ENCODE data around the gene RGSL1.

DNA sequence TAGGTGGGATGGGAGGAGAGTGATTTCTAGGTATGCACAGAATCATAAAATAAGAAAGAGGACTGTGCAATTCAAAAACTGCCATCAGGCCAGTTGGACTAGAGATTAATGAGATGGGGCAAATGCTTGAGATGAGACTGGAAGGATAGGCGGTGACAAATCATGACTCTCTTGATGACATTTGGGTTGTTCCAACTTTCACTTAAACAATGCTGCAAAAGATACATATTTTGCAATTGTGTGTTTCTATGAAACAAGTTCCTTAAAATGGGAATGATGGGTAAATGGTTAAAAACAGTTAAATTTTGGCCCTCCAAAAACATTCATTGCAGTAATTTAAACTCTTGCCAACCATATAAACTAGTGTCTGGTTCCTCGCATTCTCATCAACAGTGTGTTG, 84.0 kb downstream of the RGSL1 start:
- TF ChIP-seq, protein P1, sequence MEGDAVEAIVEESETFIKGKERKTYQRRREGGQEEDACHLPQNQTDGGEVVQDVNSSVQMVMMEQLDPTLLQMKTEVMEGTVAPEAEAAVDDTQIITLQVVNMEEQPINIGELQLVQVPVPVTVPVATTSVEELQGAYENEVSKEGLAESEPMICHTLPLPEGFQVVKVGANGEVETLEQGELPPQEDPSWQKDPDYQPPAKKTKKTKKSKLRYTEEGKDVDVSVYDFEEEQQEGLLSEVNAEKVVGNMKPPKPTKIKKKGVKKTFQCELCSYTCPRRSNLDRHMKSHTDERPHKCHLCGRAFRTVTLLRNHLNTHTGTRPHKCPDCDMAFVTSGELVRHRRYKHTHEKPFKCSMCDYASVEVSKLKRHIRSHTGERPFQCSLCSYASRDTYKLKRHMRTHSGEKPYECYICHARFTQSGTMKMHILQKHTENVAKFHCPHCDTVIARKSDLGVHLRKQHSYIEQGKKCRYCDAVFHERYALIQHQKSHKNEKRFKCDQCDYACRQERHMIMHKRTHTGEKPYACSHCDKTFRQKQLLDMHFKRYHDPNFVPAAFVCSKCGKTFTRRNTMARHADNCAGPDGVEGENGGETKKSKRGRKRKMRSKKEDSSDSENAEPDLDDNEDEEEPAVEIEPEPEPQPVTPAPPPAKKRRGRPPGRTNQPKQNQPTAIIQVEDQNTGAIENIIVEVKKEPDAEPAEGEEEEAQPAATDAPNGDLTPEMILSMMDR (IDR thresholded peaks at IDR 0.05): no peak
- TF ChIP-seq, protein P2, sequence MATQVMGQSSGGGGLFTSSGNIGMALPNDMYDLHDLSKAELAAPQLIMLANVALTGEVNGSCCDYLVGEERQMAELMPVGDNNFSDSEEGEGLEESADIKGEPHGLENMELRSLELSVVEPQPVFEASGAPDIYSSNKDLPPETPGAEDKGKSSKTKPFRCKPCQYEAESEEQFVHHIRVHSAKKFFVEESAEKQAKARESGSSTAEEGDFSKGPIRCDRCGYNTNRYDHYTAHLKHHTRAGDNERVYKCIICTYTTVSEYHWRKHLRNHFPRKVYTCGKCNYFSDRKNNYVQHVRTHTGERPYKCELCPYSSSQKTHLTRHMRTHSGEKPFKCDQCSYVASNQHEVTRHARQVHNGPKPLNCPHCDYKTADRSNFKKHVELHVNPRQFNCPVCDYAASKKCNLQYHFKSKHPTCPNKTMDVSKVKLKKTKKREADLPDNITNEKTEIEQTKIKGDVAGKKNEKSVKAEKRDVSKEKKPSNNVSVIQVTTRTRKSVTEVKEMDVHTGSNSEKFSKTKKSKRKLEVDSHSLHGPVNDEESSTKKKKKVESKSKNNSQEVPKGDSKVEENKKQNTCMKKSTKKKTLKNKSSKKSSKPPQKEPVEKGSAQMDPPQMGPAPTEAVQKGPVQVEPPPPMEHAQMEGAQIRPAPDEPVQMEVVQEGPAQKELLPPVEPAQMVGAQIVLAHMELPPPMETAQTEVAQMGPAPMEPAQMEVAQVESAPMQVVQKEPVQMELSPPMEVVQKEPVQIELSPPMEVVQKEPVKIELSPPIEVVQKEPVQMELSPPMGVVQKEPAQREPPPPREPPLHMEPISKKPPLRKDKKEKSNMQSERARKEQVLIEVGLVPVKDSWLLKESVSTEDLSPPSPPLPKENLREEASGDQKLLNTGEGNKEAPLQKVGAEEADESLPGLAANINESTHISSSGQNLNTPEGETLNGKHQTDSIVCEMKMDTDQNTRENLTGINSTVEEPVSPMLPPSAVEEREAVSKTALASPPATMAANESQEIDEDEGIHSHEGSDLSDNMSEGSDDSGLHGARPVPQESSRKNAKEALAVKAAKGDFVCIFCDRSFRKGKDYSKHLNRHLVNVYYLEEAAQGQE (IDR thresholded peaks at IDR 0.05; ENCODE audit: insufficient read depth in 1 of 2, low read depth in 2 of 2, low read length in 1 of 2): no peak
- TF ChIP-seq SIN3A (IDR thresholded peaks at IDR 0.05; ENCODE audit: borderline replicate concordance, insufficient read depth, low read depth, low read length): no peak
- TF ChIP-seq TCF7L2 (IDR thresholded peaks at IDR 0.05; ENCODE audit: low read depth, low read length): no peak
- no peak for TF ChIP-seq POLR2AphosphoS5 (IDR thresholded peaks at IDR 0.05; ENCODE audit: low read depth, low read length)

All from Panc1 (cell line).